Effector memory CD4-positive, alpha-beta T cell (primary cell): ENCODE results near the gene NAALADL2.
"Not testable (repeated sequence)": the region's sequence is repeated elsewhere in the genome, so short reads cannot be mapped to it uniquely, and the experiment has no call there.

Experiments
- DNase-seq, 3 donors: peaks; one replicate each; pipeline ENCODE4 v3.0.0-alpha.2; 2020
- H3K27ac ChIP-seq: 2 replicates; pipeline ENCODE4 v1.7.0; 2013; ENCODE audit warnings: mild to moderate bottlenecking, low read length, moderate library complexity; ENCODE audit not compliant: insufficient read depth, poor library complexity, severe bottlenecking
- H3K27me3 ChIP-seq: replicated peaks from 2 replicates; pipeline ENCODE4 v1.7.0; 2013; ENCODE audit warnings: mild to moderate bottlenecking, low read length; ENCODE audit not compliant: insufficient read depth, control insufficient read depth, poor library complexity, severe bottlenecking
- H3K36me3 ChIP-seq: 2 replicates; pipeline ENCODE4 v1.7.0; 2013; ENCODE audit warnings: mild to moderate bottlenecking, low read length, moderate library complexity; ENCODE audit not compliant: control insufficient read depth, insufficient read depth
- H3K4me1 ChIP-seq: 2 replicates; pipeline ENCODE4 v1.7.0; 2013; ENCODE audit warnings: low read length, mild to moderate bottlenecking; ENCODE audit not compliant: control insufficient read depth, insufficient read depth, poor library complexity, severe bottlenecking
- H3K4me3 ChIP-seq: 2 replicates; pipeline ENCODE4 v1.7.0; 2013; ENCODE audit warnings: low read length, low read depth, mild to moderate bottlenecking; ENCODE audit not compliant: insufficient read depth, poor library complexity, severe bottlenecking
- H3K9me3 ChIP-seq: 2 replicates; pipeline ENCODE4 v1.7.0; 2013; ENCODE audit warnings: mild to moderate bottlenecking, low read length, moderate library complexity; ENCODE audit not compliant: control insufficient read depth

The NAALADL2 gene

DNA sequence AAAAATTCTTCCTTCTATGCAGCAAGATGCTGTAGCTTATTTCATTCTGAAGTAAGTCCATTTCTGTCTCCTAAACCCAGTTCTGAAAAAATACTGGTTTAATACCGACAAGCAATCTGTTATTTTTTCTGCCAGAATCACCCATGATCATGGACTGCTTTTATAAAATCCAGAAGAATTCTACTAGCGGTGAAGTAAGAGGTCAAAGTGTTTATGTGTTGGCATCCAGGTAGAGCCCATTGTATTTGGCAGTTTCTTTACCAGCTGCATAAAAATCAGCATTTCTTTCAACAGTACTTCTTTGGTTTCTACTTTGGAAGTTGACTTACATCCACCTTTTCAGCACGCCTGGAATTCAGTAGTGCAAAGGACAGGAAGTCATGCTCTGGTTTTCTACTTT, 484.8 kb downstream of the NAALADL2 start:
- Histone ChIP-seq H3K9me3 (no peaks in the 10 kb centered on the region), H3K36me3 (no peaks in the 10 kb centered on the region), H3K27ac (no peak overlapping the region), H3K27me3 (no peaks in the 10 kb centered on the region), H3K4me3 (no peak overlapping the region), H3K4me1 (no peaks in the 10 kb centered on the region)
- no peak for DNase-seq

DNA sequence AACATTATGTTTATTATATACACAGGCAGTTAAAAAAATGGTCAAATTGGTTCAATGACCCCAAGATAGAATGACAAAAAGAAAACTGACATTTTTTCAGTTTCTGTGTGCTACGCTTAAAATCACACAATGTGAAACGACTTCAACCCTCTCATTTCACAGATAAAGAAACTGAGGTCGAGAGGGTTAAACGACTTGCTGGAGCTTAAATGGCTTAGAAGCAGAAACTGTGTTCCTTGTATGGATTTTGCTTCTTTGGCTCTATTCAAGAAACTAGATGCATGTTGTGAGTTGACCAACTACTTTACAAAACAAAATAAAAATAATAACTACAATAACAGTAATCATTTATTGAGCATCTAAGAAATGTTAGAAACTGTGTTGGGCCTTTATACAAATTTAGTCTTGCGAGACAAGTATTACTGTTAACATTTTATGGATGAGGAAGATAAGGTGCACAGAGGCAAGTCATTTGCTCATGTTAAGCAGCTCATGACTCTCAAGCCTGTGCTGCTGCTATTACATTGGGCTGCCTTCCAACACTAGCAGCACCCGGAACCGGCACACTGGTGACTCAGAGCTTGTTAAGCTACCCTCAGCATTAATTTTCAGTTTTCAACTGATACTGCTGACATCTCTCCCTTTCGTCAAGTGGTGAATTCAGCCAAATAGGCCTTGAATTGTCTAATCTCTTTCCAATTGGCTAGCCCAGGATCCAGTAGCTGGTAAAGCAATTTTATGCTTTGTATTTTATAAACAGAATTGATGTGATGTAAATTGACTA, 487.6 kb downstream of the NAALADL2 start:
- Histone ChIP-seq H3K27me3 (no peaks in the 10 kb centered on the region), H3K9me3 (no peaks in the 10 kb centered on the region), H3K36me3 (no peaks in the 10 kb centered on the region), H3K4me1 (no peaks in the 10 kb centered on the region), H3K27ac (no peak overlapping the region), H3K4me3 (no peak overlapping the region)
- DNase-seq, result no peak

DNA sequence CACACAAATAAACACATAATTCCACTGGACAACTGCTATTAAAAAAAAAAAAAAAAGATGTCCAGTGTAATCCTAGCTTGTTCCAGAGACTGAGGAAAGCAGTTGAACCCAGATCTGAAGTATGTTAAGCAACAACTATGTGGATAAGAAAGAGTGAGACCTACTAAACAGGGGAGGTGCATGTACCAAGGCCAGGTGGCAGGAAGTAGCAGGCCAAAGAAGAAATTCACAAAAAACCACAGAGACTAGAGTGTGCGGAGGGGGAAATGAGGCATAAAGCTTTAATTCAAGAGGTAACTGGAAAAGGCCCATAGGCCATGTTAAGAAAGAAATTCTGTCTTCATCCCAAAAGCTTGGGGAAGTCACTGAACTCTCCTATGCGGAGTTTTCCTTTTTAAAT, 490.0 kb downstream of the NAALADL2 start:
- no peak for DNase-seq
- no peaks in the 10 kb centered on the region for H3K36me3 ChIP-seq
- H3K27me3 ChIP-seq, result no peaks in the 10 kb centered on the region
- no peaks in the 10 kb centered on the region for H3K9me3 ChIP-seq
- H3K27ac ChIP-seq, result no peak overlapping the region
- H3K4me1 ChIP-seq, result no peaks in the 10 kb centered on the region
- no peak overlapping the region for H3K4me3 ChIP-seq

DNA sequence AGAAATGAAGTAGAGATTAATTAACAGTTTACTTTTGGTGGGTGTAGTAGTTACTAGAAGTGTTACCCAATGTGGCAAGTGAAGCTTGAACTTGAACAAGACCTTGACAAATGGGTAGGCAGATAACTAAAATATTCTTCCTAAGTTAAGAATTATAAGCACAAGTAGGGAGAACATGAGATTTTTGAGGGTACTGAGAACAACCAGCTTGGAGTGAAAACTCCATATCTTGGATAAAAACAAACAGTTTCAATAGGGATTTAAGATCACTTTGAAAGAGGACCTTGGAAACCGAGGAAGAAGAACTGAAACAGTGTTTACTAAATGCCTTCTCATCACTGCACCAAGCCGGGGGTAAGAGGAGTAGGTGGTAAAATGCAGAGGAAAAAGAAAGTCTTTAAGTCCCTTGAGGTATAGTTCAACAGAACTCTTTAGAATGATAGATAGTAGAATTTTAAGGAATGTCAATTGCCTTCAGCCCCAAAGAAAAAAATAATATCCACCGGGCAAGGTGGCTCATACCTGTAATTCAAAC, 496.7 kb downstream of the NAALADL2 start:
- H3K27ac ChIP-seq, result no peak overlapping the region
- no peak overlapping the region for H3K4me3 ChIP-seq
- H3K27me3 ChIP-seq, result no peaks in the 10 kb centered on the region
- H3K9me3 ChIP-seq, result no peaks in the 10 kb centered on the region
- no peak for DNase-seq
- H3K36me3 ChIP-seq, result no peaks in the 10 kb centered on the region
- no peaks in the 10 kb centered on the region for H3K4me1 ChIP-seq

DNA sequence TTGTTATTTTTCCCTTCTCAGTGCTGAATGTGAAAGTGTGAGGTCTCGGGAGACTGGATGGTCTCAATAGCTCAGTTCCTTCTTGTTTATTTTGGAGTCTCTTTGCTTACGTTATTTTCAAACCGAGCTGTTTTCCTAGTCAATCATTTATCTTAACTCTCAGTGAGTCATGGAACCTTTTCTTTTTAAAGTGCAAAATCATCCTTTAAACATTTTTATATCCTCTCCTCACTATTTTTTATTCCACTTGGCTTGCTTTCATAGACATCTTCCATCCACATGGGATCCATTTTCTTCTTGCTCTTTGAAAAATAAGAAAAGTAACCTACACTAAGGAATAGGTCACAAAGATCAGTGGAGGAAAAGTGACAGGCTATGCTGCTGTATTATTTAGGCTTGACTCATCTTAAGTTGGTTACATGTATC, 497.8 kb downstream of the NAALADL2 start:
- H3K27ac ChIP-seq, result no peak overlapping the region
- H3K9me3 ChIP-seq, result no peaks in the 10 kb centered on the region
- no peaks in the 10 kb centered on the region for H3K36me3 ChIP-seq
- H3K4me3 ChIP-seq, result no peak overlapping the region
- H3K27me3 ChIP-seq, result no peaks in the 10 kb centered on the region
- no peaks in the 10 kb centered on the region for H3K4me1 ChIP-seq
- DNase-seq, result no peak

DNA sequence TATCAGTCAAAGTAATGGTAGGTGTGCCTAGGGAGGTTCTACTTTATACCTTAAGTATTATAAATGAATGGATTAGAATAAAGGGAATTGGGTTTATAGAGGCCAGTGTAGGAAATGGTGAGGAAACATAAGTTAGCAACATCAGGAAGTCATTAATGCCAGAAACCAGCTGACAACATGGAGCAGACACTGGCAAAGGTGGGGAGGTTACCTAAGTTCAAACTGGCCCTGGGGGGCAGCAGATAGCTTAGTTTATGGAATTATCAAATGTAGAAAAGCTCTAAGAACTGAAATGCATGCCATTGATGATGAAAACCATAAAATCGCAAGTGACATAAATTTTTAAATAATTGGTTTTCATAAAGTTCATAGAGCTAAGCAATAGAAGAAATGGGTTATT, 498.6 kb downstream of the NAALADL2 start:
- no peak for DNase-seq
- H3K36me3 ChIP-seq, result no peaks in the 10 kb centered on the region
- H3K27me3 ChIP-seq, result no peaks in the 10 kb centered on the region

DNA sequence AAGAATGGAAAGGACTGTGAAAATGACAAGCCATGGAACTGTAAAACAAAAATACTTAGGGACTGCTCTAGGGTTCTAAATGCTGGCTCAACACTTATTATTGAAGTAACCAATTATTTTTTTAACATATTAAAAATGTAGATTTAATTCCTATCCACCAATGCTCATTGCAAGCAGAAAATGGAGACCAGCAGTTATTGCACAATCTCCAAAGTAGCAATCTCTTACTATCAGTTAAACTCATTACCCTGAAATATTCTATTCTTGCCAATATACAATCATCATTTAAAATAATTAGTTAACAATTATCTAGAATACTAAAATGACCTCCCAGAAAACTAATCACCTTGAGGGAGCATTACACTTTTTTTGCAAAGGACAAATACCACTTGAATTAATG, 499.8 kb downstream of the NAALADL2 start:
- no peaks in the 10 kb centered on the region for H3K9me3 ChIP-seq
- DNase-seq, result no peak
- no peak overlapping the region for H3K4me3 ChIP-seq
- no peaks in the 10 kb centered on the region for H3K27me3 ChIP-seq
- H3K27ac ChIP-seq, result no peak overlapping the region
- H3K4me1 ChIP-seq, result no peaks in the 10 kb centered on the region
- H3K36me3 ChIP-seq, result no peaks in the 10 kb centered on the region

More for the DNA sequence above, 498.6 kb downstream of the NAALADL2 start:
- no peaks in the 10 kb centered on the region for H3K4me1 ChIP-seq
- no peak overlapping the region for H3K4me3 ChIP-seq
- no peak overlapping the region for H3K27ac ChIP-seq
- H3K9me3 ChIP-seq, result no peaks in the 10 kb centered on the region

DNA sequence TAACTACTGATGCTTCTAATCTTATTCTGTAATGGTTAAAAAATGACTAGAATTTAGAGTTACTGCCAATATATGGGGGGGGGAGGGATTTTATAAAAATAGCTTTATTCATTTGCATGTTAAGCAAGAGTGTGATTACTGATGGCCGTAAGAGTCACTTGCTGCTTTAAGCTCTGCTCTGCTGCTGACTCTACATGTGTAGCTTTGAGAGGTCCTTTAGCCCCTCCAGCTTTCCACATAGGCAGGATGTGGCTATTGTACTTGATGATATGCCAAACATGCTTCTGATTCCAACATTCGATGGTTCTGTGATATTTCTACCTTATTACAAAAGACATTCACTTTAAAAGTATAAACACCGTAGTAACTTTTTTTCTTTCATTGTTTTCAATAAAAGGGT, 511.3 kb downstream of the NAALADL2 start:
- H3K4me3 ChIP-seq, H3K27ac ChIP-seq, H3K9me3 ChIP-seq, H3K4me1 ChIP-seq, H3K36me3 ChIP-seq, DNase-seq, H3K27me3 ChIP-seq: not testable (repeated sequence)

DNA sequence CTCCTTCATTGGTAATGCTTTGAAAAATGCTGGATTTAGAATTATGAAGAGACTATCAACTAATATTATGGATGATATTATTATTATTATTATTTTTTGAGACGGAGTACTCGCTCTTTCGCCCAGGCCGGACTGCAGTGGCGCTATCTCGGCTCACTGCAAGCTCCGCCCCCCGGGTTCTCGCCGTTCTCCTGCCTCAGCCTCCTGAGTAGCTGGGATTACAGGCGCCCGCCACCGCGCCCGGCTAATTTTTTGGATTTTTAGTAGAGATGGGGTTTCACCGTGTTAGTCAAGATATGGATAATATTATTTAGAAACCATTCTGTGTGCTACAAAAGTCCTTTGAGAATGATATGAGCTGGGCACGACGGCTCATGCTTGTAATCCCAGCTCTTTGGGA, 512.1 kb downstream of the NAALADL2 start:
- H3K4me1 ChIP-seq, H3K9me3 ChIP-seq, H3K27ac ChIP-seq, H3K36me3 ChIP-seq, H3K27me3 ChIP-seq, H3K4me3 ChIP-seq, DNase-seq: not testable (repeated sequence)

DNA sequence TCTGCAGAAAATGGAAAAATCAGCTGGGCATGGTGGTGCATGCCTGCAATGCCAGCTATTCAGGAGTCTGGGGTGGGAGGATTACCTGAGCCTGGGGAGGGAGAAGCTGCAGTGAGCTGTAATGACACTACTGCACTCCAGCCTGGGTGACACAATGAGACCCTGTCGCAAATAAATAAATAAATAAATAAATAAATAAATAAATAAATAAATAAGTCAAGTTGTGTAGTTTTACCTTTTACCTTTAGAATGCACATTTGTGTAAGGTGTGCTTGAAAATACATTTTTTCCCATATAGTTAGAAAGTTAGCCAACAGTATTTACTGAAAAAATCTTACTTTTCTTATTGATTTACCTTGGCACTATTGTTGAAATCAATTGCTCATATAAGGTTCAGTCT, 515.6 kb downstream of the NAALADL2 start:
- Histone ChIP-seq H3K27me3 (no peaks in the 10 kb centered on the region), H3K4me3 (no peak overlapping the region), H3K36me3 (no peaks in the 10 kb centered on the region), H3K4me1 (no peaks in the 10 kb centered on the region), H3K9me3 (no peaks in the 10 kb centered on the region), H3K27ac (no peak overlapping the region)
- no peak for DNase-seq
